HG03108 (cell line): ENCODE measurements around the gene TMEM182.

ENCODE experiments used
- ATAC-seq: cut with Tn5 transposase; IDR thresholded peaks from one replicate; pipeline ENCODE4 v1.9.1; 2021; ENCODE audit warnings: moderate library complexity; ENCODE audit not compliant: unreplicated experiment

TMEM182 gene, protein sequence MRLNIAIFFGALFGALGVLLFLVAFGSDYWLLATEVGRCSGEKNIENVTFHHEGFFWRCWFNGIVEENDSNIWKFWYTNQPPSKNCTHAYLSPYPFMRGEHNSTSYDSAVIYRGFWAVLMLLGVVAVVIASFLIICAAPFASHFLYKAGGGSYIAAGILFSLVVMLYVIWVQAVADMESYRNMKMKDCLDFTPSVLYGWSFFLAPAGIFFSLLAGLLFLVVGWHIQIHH

DNA sequence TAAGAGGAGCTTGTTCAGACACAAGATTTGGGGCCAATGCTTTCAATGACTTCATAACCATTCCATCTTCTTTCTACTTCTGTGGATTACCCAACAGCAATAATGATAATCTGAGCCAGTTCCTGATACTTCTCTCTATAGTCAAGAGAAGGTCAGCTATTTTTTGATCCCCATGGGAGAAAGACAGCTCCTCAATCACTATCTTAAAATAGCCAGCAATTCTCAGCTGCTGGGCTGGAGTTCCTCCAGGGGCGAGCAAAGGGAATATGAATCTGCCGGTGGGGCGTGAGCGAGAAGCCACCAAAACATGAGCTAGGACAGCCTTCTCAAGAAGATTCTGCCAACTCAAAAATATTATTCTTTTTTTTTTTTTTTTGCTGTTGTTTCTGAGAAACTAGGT, at the start of gene TMEM182:
Gene TMEM182, plus strand, starts transcription at position 269 of the 400 bp plus-strand sequence. CDS start 187 bp downstream, outside the sequence.
- no peak for ATAC-seq

DNA sequence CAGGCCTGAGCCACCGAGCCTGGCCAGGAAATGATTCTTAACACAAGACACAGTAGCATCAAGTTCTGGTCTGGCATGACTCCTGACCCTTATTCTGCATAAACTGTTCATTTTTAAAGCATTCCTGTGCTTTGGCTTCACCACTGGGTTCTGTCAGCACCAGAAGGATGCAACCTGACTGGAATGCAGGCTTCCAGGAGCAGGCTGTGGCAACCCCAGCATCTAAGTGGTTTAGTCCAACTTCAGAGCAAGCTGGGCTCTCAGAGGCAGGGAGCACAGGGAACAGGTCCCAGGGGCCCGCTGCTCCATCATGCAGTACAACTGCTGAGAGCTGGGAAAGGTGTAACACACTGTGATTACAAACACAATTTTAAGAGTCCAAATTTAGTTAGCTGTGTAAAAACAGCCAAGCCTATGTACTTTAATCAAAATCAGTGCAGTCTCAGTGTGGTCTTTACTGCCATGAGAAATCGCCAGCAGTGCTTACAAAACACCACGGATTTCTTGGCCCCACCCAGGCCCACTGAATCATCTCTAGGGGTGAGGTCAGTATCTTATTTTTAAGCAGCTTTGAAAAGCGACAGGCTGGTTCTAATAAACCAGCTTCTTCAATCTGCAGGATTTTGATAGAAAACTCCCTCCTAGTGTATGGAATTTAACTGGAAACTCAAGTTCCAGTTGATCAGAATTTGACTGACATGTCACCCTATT, 44.4 kb upstream of the TMEM182 start:
- ATAC-seq, result no peak

DNA sequence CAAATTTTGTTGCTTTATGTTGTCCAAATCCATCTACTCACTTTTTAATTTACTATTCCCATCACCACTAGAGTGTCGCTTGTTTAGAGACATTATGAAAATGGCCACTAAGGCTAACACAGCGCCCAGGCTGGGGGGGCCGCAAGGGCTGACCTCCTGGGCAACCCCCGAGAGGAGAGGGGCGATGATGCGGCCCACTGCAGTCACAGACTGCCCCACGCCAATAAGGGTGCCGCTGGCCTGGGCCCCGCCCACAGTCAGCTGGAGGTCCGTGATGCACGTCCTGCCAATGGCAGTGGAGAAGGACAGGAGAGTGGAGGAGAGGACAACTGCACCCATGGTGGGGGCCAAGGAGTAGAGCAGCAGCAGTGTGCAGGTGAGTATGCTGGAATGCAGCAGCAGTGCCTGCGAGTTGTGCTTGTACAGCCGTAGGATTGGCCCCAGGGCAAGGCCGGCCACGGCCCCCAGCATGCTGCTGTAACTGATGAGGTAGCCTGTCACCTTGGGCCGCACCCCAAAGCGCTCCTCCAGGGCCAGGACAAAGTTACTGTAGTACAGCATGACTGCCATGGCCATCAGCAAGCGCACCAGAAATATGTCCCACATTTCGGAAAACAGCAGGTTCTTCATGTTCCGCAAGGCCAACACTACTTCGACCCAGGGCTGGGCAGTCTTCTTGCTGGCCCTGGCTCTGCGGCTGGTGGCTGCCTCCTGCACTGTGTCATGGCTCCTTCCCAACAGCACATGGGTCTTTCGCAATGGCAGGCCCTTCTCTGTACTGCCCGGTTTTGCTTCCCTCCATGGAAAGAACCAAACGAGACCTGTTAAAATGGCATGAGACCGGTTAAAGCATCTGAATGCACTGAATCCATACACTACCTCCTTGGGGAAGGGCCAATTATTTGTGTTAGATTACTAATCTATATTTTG, 43.2 kb upstream of the TMEM182 start:
- ATAC-seq, result no peak

DNA sequence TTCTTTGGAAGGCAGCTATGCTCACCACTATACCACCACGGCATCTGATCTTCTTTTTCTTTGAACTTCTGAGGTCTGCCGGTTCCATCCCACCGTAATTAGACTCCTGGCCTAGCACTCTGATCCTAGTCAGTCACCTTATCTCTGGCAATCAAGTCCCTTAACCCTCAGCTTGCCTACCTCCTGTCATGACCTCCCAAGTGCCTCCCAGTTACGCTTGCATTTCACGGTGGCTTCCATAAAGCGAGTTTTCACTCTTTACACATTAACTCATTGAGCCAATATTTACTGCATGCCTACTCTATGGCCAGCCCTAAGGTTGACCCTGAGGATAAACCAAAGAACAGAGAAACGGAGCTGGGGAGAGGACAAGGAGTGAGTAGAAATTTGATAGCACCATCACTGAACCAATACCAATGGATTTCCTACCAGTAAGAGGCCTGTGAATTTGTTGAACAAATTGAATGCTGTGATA, 37.8 kb upstream of the TMEM182 start:
- ATAC-seq, result no peak

DNA sequence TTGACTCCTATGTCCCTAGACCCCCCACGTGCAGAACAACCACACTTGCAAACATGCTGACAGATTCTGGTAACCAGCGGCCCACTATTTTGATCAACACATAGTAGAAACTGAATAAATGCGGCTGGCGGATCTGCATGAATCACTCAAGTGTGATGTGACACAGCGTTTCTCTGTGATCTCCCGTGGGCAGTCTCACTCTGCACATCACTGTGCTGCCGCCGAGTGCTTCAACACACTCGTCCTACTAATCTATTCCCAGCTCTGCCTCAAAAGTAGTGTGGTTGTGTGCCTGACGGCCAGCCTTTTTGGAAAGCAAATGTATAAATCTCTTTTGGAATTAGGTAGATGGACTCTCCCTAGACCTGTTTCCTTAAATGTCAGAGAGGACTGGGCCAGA, 37.3 kb upstream of the TMEM182 start:
- no peak for ATAC-seq

DNA sequence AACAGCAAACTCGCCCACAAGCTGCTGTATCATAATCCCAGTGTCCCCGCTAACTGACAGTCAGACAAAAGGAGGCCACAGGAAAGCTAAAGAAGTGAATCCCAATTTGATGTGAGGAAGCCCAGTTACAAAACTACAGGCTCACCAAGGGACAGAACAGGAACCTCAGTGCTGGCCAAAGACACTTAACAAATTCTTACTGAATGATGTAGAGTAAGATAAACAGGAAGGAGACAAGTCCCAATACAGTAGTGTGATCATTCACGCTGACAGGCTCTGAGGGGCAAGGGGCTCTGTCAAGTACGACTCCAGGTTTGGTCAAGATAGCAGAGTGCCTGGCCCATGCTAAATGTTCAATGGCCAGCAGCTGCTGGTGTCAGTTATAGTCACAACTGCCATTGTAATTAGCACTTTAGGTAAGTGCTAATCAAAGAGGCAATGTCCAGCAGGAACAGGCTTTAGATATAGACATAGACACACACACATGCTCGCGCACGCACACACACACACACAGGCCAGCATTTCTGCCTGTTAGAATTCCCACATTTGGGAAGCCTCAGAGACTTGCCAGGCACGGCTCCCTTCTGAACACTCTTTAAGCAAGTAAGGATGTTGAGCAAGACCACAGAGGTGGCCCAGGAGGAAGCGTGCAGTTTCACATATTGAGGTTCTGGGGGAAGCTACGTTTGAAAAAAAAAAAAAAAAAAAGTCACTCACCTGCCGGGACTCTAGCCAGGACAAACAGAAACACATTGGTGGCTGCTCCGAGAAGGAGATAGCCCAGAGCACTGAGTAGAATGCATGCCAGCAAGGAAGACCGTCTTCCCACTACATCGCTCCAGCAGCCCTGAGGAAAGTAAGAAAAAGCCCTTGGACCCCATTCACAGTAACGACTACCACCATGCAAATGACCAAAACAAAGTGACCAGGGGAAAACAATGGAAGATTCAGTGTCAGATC, 35.4 kb upstream of the TMEM182 start:
- no peak for ATAC-seq

DNA sequence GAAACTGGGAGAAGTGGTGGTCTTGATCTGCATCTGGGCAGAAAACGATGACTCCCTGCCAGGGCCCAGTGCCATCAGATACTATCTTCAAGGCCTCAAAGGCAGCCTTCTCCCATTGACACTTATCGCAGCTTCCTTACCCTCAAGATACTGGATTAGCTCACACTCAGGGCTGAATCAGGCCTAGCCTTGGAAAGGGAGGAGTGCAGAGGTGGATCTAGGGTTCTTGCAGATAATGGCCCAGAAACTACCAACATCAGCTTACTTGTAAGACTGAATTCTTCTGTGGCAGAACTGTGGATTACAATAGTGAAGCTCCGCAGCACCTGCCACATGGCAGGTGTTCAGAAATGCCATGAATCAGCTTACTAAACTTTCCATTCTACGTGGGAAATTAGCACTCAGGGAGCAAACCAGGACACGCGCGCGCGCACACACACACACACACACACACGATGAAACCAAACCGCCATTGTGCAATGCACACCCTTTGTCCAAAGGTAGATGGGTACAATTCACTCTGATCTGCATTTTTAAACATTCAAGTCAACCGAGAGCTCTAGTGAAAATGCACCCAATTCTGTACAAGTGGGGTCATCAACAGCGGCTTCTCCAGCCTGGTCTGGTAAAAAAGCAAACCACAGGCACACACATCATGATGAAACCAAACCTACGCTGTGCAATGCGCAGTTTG, 26.3 kb upstream of the TMEM182 start:
- ATAC-seq, result no peak

DNA sequence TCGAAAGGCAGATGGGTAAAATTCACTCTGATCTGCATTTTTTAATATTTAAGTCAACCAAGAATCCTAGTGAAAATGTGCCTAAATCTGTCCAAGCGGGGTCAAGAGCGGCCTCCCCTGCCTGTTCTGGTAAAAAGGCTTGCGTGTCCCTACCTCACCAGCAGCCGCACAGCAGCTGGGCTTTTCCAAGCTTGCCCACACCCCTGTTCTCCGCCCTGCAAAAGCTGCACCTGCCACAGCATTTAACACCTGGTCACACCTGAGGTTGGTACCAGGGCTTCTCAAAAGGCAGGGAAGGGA, 25.8 kb upstream of the TMEM182 start:
- ATAC-seq, result peak; percentile 1

DNA sequence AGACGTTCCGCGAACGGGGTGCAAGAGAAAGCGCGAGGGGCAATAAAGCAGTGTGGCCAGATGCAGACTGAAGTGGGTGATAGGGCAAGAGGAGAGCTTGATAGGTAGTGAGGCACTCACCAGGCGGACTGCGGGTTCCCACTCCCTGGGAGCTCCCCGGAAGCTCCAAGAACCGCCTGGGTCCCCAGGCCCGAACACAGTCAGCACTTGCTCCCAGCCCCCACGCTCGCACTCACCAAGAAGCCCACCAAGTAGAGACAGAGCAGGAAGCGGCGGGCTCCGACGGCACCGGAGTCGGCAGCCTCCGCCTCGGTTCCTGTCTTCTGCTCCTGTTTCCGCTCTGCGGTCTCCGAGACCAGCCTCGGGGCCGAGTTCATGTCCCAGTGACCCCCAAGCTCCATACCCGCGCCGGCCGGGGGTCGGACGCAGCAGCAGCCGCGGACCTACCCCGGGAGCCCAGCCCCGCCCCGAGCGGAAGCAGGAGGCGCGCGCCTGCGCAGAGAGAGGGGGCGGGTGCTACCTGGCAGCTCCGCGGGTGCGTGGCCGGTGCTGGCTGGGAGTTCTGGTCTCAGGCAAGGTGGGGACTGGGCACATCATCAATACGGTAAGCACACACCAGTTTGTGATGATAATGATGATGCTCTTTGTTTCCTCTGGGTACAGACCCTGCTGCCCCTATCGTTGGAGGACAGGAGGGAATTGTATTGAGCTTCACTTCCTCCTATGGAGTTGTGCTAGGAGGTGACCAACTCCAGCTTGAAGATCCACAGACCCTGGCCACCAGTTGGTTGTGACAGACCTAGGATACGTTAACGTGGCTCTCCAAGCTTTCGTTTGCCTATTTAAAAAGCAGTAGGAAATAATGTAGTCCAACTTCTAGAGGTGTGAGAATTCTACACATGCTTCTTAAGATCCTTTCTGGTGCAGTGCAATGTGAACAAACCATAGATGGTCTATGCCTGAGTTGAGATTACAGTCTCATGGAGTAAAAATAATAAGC, 25.1 kb upstream of the TMEM182 start:
- peak; percentile 93 for ATAC-seq

DNA sequence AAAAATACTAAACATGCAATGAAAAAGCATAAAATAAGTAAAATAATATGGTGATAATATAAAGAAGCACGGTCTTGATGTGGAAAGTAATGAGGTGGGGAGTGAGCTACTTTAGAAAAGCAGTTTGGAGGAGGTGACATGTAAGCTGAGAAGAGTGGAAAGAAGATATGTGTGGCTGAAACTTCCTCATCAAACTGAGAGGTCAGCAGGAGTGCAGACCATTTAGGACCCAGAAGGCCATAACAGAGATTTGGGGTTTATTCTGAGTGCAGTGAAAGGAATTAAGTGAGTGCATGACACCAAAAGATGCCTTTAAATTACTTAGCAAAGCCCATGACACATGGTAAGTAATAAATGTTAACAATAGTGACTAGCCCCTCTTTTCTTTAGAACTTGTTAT, 24.4 kb upstream of the TMEM182 start:
- ATAC-seq, result peak; percentile 43

DNA sequence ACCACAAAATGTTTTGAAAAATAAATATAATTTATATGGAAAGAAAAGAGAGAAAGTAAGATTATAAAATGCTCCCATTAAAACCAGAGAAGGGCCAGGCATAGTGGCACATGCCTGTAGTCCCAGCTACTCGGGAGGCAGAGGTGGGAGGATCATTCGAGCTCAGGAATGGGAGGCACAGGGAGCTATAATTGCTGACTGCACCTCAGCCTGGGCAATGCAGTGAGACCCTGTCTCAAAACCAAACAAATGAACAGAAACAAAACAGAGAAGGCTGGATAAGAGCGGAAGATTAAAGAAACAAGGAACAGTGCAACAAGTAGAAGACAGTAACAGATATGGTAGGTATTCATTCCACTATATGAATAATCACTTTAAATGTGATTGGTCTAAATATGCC, 18.6 kb upstream of the TMEM182 start:
- ATAC-seq, result no peak

DNA sequence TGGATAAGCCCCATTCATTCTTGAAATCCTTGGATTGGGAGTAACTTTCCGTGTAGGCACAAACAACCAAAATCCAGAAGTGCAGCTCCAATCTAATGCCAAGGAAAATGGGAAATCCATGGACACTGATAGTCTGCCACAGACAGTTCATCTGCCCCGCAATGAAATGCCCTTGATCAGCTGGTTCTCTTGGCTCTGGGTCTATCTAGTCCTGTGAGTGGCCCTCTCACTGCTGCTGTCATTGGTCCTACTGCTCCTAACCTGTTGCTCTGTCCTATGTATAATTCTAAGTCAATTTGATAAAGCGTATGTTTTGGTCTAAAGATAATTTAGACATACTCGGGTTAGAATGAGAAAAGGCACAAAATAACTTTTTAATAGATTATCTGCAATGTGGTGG, 13.7 kb upstream of the TMEM182 start:
- no peak for ATAC-seq

DNA sequence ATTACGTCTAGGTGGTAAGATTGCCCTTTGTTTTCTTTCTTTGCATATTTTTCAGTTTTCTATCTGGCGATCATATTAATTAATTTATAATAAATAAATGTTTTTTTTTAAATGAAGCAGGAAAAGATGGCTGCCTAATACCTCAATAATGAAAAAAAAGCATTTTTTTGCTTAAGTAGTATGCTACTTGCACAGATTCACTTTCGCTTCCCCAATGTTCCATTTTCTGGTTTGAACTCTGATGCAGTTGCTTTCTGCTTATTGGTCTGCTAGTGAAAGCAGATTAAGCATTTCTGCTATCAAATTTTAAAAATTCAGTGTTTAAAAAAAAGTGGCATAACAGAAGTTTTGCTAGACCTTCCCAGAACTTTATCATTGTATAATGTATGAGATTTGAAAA, 11.9 kb upstream of the TMEM182 start:
- no peak for ATAC-seq

DNA sequence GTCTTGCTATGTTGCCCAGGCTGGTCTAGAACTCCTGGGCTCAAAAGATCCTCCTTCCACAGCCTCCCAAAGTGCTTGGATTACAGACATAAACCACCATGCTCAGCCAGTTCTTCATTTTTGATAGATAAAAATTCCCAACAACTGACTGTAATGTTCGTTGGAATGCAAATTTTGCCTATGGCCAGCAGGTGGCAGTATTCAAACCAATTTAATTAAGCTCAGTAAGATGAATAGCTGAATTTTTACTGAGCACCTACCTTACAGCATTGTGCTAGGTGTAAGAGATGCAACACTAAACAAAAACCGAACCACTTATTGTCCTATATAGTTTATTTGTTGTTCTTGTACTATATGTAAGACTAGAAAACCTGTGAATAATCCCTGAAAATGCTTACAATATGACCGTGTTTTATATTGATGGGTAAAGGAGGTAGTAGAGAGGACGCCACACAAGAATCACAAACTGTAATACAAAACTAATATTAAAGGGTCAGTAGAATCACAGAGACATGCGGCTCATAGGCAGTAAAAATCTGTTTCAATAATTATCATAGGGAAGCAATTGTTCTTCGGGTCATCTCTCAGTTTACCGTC, 8.2 kb upstream of the TMEM182 start:
- no peak for ATAC-seq

DNA sequence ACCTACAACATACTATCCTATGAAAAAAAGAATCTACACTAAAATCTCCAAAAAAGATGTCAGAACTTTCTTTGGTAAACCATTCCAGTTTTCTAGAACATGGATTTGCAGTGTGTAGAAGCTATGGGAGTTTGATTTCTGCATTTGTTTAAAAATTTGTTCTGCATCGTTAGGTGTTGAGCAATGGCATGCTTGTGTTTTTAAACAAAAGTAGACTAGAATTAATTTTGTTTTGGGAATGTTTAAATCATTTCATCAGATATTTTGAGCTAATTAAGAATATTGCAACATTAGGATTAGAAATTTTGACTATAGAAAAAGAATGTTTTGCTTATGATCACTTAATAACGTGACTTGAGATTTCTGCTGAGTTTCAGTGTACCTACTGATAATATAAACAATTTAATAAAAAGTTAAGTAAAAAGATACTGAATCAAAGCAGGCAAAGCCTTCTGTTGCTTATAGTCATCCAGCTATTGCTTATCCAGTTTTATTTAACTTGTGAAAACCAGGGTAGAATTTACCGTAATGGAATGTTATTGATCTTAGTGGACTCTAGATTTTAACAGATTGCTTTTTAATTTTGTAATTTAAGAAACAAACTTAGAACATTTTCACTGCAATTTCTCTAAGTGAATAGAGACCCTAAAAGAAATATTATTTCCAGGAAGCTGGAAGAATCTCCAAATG, 7.2 kb upstream of the TMEM182 start:
- no peak for ATAC-seq

DNA sequence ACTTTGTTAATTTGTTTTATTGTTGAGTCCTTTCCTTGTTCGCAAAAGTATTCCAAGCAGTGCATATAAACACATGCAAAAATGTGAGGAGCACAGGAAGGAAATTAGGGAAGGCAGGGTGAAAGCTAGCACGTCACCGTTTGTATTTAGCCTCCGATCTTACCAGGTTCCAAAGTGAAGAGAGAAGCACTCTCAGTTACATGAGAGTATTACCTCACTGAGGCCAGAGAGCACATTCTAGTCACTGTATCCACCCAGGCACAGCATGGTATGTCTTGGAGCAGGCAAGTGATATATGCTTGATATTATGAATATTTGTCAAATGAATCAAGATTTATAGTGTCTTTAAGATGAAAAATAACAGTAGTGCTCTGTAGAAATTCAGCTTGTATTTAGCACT, 6.5 kb upstream of the TMEM182 start:
- no peak for ATAC-seq

DNA sequence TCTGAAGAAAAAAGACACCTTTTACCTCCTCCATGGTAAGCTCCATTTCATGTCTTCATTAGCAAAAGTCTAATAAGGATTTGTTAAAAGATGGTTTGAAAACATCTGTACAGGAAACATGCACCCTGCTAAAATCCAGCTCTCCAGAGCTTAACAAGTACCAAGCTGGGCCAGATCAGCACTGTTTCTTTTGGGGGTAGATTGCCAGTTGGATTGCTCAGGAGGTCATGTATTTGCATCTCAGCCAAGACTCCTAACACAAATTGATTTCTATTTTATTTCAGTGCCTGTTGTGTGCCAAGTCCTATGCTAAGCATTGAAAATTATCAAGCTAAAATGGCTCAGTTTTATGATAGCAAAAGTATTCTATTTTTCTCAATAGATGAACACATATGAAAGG, 3.4 kb upstream of the TMEM182 start:
- no peak for ATAC-seq

DNA sequence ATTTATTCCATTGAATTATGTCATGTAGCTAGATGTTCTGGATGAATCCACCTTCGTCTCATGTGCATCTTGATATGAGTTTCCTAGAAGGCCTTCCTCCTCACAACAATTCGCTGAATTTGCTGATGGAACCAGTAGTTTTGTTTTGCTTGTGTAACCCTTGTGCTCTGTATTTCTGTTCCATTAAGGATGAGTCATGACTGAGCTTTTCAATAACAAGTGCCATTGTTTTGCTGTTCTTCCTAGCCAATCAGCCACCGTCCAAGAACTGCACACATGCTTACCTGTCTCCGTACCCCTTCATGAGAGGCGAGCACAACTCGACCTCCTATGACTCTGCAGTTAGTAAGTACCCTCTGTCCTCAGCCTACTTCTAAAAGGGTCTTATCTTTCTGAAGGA, 2.3 kb downstream of the TMEM182 start:
- no peak for ATAC-seq
